ENCODE measurements around the gene RABGAP1L. TPM values are rescaled to one million over a fixed set of nuclear protein-coding genes. Genes with fewer than 3 reads are reported as not detected.

The RABGAP1L gene
- total and polyA plus RNA-seq, 2 experiments from 2014 or later = 9.2 to 21.4 TPM

GRCh38 chr1:174911606-174912005 is 752.3 kb downstream of the RABGAP1L start:
- H3K36me3 ChIP-seq = no peaks in the 10 kb centered on the region
- no peak for TF ChIP-seq CTCF (IDR thresholded peaks at IDR 0.05; ENCODE audit: low read depth, low read length)
- H3K9me3 ChIP-seq (ENCODE audit: low read depth) = no peaks in the 10 kb centered on the region
- H3K27me3 ChIP-seq = no peaks in the 10 kb centered on the region
- DNase-seq (ENCODE audit: low read depth in 1 of 2, low spot score in 1 of 2) = no peak
- no peak overlapping the region for H3K4me3 ChIP-seq
- no peak overlapping the region for H3K27ac ChIP-seq
- H3K4me1 ChIP-seq (ENCODE audit: low read depth) = no peaks in the 10 kb centered on the region

GRCh38 chr1:174912264-174912663 is 752.9 kb downstream of the RABGAP1L start:
- Histone ChIP-seq H3K27ac (no peak overlapping the region), H3K36me3 (no peaks in the 10 kb centered on the region), H3K27me3 (no peaks in the 10 kb centered on the region), H3K9me3 (ENCODE audit: low read depth) (no peaks in the 10 kb centered on the region), H3K4me1 (ENCODE audit: low read depth) (no peaks in the 10 kb centered on the region), H3K4me3 (no peak overlapping the region)
- no peak for DNase-seq (ENCODE audit: low read depth in 1 of 2, low spot score in 1 of 2)
- TF ChIP-seq CTCF (IDR thresholded peaks at IDR 0.05; ENCODE audit: low read depth, low read length) = no peak

GRCh38 chr1:174913225-174913903 is 754.0 kb downstream of the RABGAP1L start:
- Histone ChIP-seq H3K4me3 (no peak overlapping the region), H3K27me3 (no peaks in the 10 kb centered on the region), H3K27ac (no peak overlapping the region), H3K36me3 (no peaks in the 10 kb centered on the region), H3K9me3 (ENCODE audit: low read depth) (no peaks in the 10 kb centered on the region), H3K4me1 (ENCODE audit: low read depth) (no peaks in the 10 kb centered on the region)
- TF ChIP-seq CTCF (IDR thresholded peaks at IDR 0.05; ENCODE audit: low read depth, low read length) = no peak
- DNase-seq (ENCODE audit: low read depth in 1 of 2, low spot score in 1 of 2) = no peak

GRCh38 chr1:174914991-174915390 is 755.7 kb downstream of the RABGAP1L start:
- Histone ChIP-seq H3K9me3 (ENCODE audit: low read depth) (no peaks in the 10 kb centered on the region), H3K36me3 (no peaks in the 10 kb centered on the region), H3K4me3 (no peak overlapping the region), H3K4me1 (ENCODE audit: low read depth) (no peaks in the 10 kb centered on the region), H3K27me3 (no peaks in the 10 kb centered on the region), H3K27ac (no peak overlapping the region)
- no peak for TF ChIP-seq CTCF (IDR thresholded peaks at IDR 0.05; ENCODE audit: low read depth, low read length)
- DNase-seq (ENCODE audit: low read depth in 1 of 2, low spot score in 1 of 2) = no peak

- Histone ChIP-seq H3K36me3 (no peaks in the 10 kb centered on the region), H3K4me3 (no peak overlapping the region), H3K4me1 (ENCODE audit: low read depth) (no peaks in the 10 kb centered on the region), H3K27me3 (no peaks in the 10 kb centered on the region), H3K9me3 (ENCODE audit: low read depth) (no peaks in the 10 kb centered on the region), H3K27ac (no peak overlapping the region)
- no peak for TF ChIP-seq CTCF (IDR thresholded peaks at IDR 0.05; ENCODE audit: low read depth, low read length)
- DNase-seq (ENCODE audit: low read depth in 1 of 2, low spot score in 1 of 2) = no peak
Observed at GRCh38 chr1:174916846-174917245, 757.5 kb downstream of the RABGAP1L start.

Data from cardiac muscle cell (in vitro differentiated cells and primary cell).